NCI-H146 treated with DMSO at 0.1 percent for 48 hours (cell line): Measurements from ENCODE around the gene MYEOV.

Experiments used
- DNase-seq: peaks from one replicate; lab custom pipeline; 2025; ENCODE audit not compliant: unreplicated experiment; lab: John Stamatoyannopoulos, UW

MYEOV gene

DNA sequence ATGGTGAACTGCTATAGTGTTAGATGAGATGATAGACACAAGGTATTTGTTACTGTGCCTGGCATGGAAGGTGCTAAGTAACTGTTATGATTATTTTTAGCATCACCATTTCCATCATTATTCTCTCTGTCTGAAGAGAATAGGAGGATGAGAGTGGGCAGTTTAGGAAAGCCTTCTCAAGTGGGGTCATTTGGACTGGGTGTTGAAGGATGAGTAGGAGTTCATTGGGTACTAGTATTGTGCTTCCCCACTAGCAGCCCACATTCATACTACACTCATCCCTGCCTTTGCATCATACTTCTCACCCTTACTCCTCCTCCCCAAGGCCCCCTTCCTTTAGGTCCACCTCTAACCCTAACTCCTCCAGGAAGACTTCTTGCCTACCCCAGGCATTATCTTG lies 20.6 kb downstream of the MYEOV start:
- DNase-seq, result no peak

GRCh38 chr11:69316956-69317355 lies 23.0 kb downstream of the MYEOV start:
- DNase-seq, result no peak

DNA sequence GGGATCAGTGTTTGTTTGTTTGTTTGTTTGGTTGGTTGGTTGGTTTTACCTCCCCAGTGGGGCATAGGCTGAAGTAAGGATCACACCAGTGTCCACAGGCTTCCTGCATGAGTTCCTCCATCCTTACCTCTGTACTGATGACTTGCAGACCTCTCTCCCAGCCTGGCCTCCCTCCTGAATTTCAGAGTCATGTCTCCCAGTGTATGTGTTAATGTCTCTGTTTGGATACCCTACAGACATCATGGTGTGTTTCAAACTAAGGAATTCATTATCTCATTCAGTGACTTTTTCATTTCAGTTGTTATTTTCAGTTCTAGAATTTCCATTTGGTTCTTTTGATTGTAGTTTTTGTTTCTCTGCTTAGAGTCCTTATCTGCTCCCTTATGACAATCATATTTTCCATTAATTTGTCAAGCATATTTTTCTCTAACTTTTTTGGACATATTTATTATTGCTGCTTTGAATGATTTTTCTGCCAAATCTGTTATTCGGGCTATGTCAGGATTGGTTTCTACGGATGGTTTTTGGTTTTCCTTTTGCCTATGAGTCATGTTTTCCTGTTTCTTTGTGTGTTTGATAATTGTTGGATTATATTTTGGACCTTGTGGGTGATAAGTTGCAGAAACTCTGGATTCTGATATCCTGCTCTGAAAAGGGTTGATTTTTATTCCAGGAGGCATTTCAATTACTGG lies 23.6 kb downstream of the MYEOV start:
- DNase-seq, result no peak

DNA sequence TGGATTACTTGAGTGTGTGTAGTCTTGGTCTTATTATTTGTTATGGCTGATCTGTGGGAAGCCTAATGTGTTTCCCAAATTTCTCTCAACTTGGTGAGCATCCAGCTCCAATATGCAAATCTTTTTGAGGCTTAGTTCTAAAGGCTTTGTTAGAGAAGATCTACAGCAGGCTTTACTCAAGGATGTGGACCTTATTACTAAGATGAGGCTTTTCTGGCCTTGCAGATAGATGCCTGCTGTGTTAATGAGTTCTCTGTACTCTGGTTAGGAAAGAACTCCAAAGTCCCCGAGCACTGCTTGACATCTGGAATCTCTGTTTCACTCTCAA lies 24.1 kb downstream of the MYEOV start:
- DNase-seq, result no peak

GRCh38 chr11:69319255-69320106 lies 25.5 kb downstream of the MYEOV start:
- DNase-seq, result no peak

DNA sequence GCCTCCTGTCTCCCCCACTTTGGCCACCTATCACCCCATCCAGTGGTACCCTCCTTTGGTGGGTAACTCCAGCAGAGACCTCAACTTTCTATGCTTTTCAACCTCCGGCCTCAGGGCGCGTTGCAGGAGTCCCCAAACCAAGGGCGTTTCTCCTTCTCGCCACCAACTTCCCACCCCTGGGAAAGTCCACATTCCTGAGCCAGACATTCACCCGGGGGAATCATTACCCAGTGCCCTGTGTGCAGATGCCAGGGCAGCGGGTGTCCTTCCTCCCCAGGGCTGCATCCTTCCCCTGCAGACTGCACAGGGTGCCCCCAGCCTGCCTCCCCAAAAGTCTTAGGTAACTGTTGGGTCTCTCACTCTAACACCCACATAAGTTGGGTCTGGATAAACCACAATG lies 26.4 kb downstream of the MYEOV start:
- DNase-seq, result no peak

DNA sequence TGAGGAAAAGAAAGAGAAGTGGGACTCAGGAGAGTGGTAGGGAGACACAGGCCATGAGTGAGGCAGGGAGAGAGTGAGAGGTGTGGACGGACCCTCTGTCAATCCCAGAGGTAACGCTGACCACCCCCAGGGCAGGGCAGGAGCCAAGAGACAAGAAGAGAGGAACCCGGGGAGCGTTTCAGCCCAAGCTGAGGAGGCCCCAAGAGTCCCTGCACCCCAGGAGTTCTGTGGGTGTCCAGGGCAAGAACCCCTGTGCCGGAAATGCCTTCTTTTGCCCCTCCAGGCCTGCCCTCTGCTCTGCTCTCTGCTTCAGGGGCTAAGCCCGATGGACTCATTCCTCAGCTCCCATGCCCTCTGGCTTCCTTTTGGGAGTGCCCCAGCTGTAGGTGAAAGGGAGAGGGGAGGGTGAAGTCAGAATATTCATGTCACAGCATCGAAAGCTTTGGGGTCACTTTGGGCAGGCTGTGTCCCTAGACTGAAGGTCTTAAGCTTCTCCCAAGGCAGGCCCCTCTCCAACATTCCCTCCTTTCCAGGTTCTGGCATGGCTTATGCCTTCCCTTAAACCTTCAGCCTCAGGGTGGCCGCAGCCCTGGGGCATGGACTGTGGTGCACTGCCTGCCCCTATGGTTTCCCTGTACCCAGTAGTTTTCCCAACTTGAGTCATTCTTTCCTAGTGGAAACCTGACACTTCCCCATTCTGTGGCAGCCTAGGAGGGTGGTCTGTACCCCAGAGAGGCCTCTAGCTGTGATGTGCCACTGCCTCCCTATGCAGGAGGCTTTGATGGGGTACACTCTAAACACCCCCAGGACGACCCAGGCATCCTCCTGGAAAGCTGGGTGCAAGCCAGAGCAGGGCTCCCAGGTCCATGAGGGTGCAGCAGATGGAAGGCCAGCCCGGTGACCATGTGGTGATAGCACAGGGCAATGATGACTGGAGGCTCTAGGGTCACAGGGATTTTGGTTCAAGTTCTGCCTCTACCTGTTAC lies 27.1 kb downstream of the MYEOV start:
- no peak for DNase-seq

GRCh38 chr11:69321877-69322361 lies 28.0 kb downstream of the MYEOV start:
- no peak for DNase-seq

DNA sequence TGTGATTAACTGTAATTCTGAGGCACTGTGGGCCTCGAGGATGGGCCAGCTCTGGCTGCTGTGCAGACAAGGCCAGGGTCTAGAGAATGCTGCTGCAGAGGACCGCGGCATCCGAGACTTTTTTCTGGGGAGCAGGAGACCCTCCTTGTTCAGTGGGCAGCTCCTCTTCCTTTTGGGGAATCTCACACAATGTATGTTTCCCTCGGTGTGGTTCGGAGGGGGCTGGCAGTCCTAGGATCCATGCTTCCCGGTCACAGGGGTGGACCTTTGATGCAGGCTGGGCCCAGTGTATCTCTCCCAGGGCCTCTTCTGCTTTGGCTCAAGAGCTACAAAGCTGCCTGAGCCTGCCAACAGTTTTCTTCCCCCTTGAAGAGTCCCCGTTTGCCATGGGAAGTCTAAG lies 31.5 kb downstream of the MYEOV start:
- DNase-seq, result no peak

GRCh38 chr11:69326622-69327219 lies 32.8 kb downstream of the MYEOV start:
- DNase-seq, result no peak

DNA sequence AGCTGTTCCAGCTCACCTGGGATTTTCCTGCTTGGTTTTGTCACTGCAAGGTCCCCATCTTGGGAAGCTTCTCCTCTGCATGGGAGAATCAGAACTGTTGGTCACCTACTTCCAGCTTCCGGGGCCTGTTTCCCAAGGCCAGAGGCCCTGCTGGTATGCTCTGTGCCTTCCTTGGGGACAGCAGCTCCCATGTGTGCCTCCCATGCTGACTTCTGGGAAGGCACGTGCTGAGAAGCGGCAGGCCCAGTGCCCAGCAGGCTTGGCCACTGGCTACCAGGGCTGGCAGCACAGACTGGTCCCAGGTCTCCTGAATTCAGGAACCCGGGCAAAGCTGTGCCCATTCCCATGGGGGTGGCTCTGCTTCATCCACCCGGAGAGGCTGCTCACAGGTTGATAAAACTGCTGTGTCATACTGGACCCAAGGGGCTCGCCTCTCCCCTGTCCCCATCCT lies 33.8 kb downstream of the MYEOV start:
- no peak for DNase-seq

DNA sequence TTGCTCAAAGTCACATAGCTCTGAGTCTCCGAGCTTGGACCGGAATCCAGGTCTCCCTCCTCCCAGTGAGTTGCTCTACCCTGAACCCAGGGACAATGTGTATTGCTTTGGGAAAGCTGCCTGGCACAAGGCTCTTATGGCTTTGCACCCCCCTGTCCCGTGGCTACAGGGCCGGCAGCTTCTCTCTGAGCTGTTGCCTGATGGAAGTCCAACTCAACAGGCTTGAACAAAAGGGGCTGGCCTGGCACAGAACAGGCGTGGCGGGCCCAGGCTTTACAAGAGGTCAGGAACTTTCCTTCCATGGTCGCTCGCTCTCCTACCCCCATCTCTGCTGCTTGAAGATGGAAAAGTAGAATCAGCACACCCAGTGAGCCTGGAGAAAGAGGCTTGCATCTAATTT lies 34.3 kb downstream of the MYEOV start:
- no peak for DNase-seq

DNA sequence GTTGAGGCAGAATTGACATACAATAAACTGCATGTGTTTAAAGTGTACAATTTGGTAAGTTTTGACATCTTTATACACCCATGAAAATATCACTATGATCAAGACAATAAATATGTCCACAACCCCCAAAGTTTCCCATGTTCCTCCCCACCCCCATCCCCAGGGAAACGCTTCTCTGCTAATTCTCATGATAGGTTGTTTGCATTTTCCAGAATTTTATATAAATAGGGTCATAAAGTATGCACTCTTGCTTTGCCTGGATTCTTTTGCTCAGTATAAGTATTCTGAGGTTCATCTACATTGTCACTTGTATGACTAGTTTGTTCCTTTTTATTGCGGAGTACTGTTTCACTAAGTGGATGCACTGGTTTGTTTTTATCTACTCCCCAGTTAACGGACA lies 35.6 kb downstream of the MYEOV start:
- no peak for DNase-seq

- no peak for DNase-seq
Observed at GRCh38 chr11:69330330-69330729, 36.4 kb downstream of the MYEOV start.

DNA sequence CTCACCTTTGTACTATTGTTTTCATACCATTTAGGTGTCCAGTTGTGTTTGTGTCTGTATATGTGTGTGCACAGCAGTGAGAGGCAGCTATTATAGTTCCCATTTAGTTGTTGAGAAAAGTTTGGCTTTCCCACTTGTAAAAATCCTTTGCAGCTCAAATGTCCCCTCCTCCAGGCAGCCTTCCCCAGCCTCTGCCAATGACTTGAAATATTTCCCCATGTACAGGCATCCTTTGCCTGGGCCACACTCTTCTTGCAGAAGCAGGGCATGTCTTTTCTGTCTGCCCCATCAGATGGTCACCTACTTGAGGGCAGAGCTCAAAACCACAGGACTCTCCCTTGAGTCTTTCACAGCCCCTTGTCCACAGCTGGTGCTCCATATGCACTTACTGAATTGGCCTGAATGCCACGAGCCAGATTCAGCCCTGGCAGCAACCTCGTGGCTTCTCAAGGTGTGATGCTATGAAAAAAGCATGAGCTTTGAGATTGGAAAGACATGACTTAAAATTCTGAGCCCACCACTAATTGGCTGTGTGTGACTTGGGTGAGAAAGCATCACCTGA lies 39.3 kb downstream of the MYEOV start:
- no peak for DNase-seq

GRCh38 chr11:69333879-69334278 lies 39.9 kb downstream of the MYEOV start:
- DNase-seq, result no peak

DNA sequence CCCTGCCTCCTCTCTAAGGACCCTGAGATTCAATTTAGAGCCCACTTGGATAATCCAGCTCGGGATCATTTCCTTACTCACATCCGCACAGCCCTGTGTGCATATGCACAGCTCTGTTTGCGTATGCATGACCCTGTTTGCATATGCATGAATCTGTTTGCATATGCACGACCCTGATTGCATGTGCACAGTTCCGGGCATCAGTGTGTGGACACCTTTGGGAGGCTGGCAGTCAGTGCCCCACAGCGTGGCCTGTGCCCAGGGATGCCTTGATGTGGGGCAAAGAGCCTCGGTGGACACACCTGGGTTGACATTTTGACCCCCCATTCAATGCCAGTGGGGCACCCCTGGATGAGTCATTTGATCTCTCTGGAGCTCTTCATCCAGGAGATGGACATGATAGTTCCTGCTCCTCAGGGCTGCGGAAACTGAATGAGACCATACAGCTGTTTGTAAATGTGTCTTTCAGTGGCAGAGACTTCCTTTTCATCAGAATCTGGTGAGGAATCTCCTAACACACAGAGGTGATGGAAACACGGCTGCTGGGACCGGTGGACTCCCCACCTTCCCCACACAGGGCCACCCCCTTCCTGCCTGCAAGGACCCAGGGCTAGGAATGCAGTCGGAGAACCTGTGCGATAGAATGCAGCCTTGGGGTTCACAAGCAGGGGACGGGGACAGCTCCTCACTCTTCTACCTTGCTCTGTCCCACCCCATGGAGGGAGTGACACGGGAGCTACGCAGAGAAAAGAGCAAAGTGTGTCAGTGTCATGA lies 41.2 kb downstream of the MYEOV start:
- DNase-seq, result no peak

- DNase-seq, result no peak
Observed at GRCh38 chr11:69335781-69336405, 41.9 kb downstream of the MYEOV start.

- no peak for DNase-seq
Observed at GRCh38 chr11:69337211-69337721, 43.3 kb downstream of the MYEOV start.
